T-cell (primary cell): ENCODE measurements around the gene TGFB1. TPM values are rescaled to one million over a fixed set of nuclear protein-coding genes. Genes with fewer than 3 reads are reported as not detected.
"Not testable (repeated sequence)": the region's sequence is repeated elsewhere in the genome, so short reads cannot be mapped to it uniquely, and the experiment has no call there.

Experiments used
- ATAC-seq, 4 experiments: fragments of 200-7000 bp in 3 of 4; fragments of 150-1000 bp in 1 of 4; cut with Tn5 transposase; replicated peaks in 1 of 4; 1 replicate in 3 of 4; 2 replicates in 1 of 4; pipeline ENCODE4 v1.10.0; 2021; ENCODE audit warnings: moderate library complexity in 3 of 4, mild to moderate bottlenecking in 2 of 4, moderate number of reproducible peaks in 1 of 4
- CTCF ChIA-PET, 2 donors: fragments of 300-600 bp; sonication (Branson Sonifier 250); formaldehyde crosslinking; loops; one replicate each; lab custom pipeline; 2022; ENCODE audit warnings: antibody characterized with exemption in 2 of 2; lab: Charles Lee
- POLR2A ChIA-PET, 2 donors: fragments of 300-600 bp; sonication (Branson Sonifier 250); formaldehyde crosslinking; loops; one replicate each; lab custom pipeline; 2022; ENCODE audit warnings: antibody characterized with exemption in 2 of 2; lab: Charles Lee
- DNase-seq, 35 experiments: peaks; one replicate each; pipeline versions ENCODE4 v3.0.0 to v3.0.0-alpha.2; 2013 to 2023
- H3K27ac ChIP-seq: one replicate; pipeline ENCODE4 v1.5.1; 2013; ENCODE audit warnings: low read length
- H3K27me3 ChIP-seq, 2 experiments: replicated peaks in 1 of 2; 1 replicate in 1 of 2; 2 replicates in 1 of 2; pipeline versions ENCODE4 v1.6.1 to v1.7.0; 2013; ENCODE audit warnings: low read length in 1 of 2, mixed read lengths in 1 of 2; ENCODE audit not compliant: control insufficient read depth in 2 of 2, insufficient read depth in 2 of 2; ENCODE audit errors: extremely low read depth in 1 of 2
- H3K36me3 ChIP-seq, 2 donors: 1 replicate in 1 of 2; 2 replicates in 1 of 2; pipeline versions ENCODE4 v1.6.1 to v1.7.0; 2013; ENCODE audit warnings: low read length in 1 of 2; ENCODE audit not compliant: control insufficient read depth in 2 of 2, insufficient read depth in 1 of 2; ENCODE audit errors: extremely low read depth in 1 of 2
- H3K4me1 ChIP-seq, 2 experiments: 1 replicate in 1 of 2; 2 replicates in 1 of 2; pipeline versions ENCODE4 v1.6.1 to v1.7.0; 2013; ENCODE audit warnings: low read length in 2 of 2, mixed read lengths in 1 of 2; ENCODE audit not compliant: insufficient read depth in 2 of 2, control insufficient read depth in 1 of 2; ENCODE audit errors: extremely low read depth in 1 of 2
- H3K4me3 ChIP-seq, 2 donors: 1 replicate in 1 of 2; 2 replicates in 1 of 2; pipeline versions ENCODE4 v1.5.1 to v1.7.0; 2013; ENCODE audit warnings: mild to moderate bottlenecking in 2 of 2, low read length in 1 of 2, moderate library complexity in 1 of 2; ENCODE audit not compliant: control insufficient read depth in 1 of 2; ENCODE audit errors: extremely low read depth in 1 of 2
- H3K9me3 ChIP-seq: 2 replicates; pipeline ENCODE4 v1.7.0; 2013
- H3K27ac Mint-ChIP-seq, 2 donors: one replicate each; pipeline ENCODE4 v1.8.0; 2020 to 2021; ENCODE audit warnings: mild to moderate bottlenecking in 2 of 2, mixed read lengths in 2 of 2
- H3K27me3 Mint-ChIP-seq, 2 donors: one replicate each; pipeline ENCODE4 v1.8.0; 2021 to 2022; ENCODE audit warnings: mixed read lengths in 2 of 2
- H3K36me3 Mint-ChIP-seq: one replicate; pipeline ENCODE4 v1.8.0; 2021; ENCODE audit warnings: mixed read lengths
- H3K4me1 Mint-ChIP-seq, 3 donors: one replicate each; pipeline ENCODE4 v1.8.0; 2020 to 2022; ENCODE audit warnings: mixed read lengths in 3 of 3, mild to moderate bottlenecking in 1 of 3
- H3K4me3 Mint-ChIP-seq, 3 donors: one replicate each; pipeline ENCODE4 v1.8.0; 2020 to 2022; ENCODE audit warnings: mild to moderate bottlenecking in 3 of 3, mixed read lengths in 3 of 3, moderate library complexity in 3 of 3
- H3K9me3 Mint-ChIP-seq, 3 donors: one replicate each; pipeline ENCODE4 v1.8.0; 2020 to 2022; ENCODE audit warnings: mixed read lengths in 3 of 3
- WGBS: methylation state at CpG from one replicate; pipeline ENCODE4 v1.1.5; 2013; ENCODE audit warnings: missing lambda C conversion rate; ENCODE audit not compliant: insufficient coverage; 5-methylcytosine and 5-hydroxymethylcytosine counted together
- total RNA-seq, 35 experiments: library from RNA in 6 of 35; stranded (reverse) in 6 of 35; fragments of 120-200 nt in 1 of 35; gene quantifications; one replicate each; pipeline versions ENCODE4 v1.2.1 to v1.2.4 and lab custom pipeline; 2013 to 2026

Gene TGFB1
- total RNA-seq, 5 donors from 2014 or later (not counting 1 experiment from before 2014, with no cell fraction given): 170 to 412 (median 206) TPM

DNA sequence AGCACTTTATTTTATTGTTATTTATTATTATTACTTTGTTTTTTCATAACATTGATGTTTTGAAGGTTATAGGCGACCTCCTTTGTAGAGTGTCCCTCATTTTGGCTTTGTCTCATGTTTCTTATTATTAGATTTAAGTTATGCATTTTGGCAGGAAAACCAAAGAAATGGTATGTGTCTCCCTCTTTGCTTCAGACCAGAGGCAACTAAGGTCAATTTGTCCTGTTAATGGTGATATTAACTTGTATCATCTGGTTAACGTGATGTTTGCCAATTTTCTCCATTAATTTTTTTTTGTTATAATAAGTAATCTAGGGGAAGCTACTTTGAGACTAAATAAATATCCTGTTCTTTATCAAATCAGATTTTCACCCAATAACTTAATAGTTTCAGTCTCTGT, 18.8 kb upstream of the TGFB1 start:
- POLR2A ChIA-PET: no interaction called here
- no peak overlapping the region for H3K4me3 Mint-ChIP-seq

GRCh38 chr19:41371541-41371940, 17.8 kb upstream of the TGFB1 start:
- POLR2A ChIA-PET: no interaction called here
- no peaks in the 10 kb centered on the region for H3K9me3 ChIP-seq
- 98% methylated on average over 6 of the region's 8 CpGs for WGBS
- no peak overlapping the region for H3K27ac Mint-ChIP-seq
- no peak overlapping the region for H3K4me3 Mint-ChIP-seq
- no peak for DNase-seq
- peaks cover 6 to 11% (median 10%) of the 10 kb centered on the region in 3 donors for H3K4me1 Mint-ChIP-seq
- no peak overlapping the region for H3K4me3 ChIP-seq
- peaks cover 0 to 2% of the 10 kb centered on the region in 2 donors for H3K36me3 ChIP-seq
- no peak overlapping the region for H3K27ac ChIP-seq
- no peaks in the 10 kb centered on the region for H3K27me3 Mint-ChIP-seq
- H3K4me1 ChIP-seq: peaks cover 0 to 7% of the 10 kb centered on the region in 2 experiments
- CTCF ChIA-PET: interaction anchor here in 1 of 2 donors (0.6 kb wide), 1 partner anchor 29 kb away, joined by 3 read pairs; no protein-coding TSS in a partner anchor
- H3K9me3 Mint-ChIP-seq: no peaks in the 10 kb centered on the region
- no peaks in the 10 kb centered on the region for H3K27me3 ChIP-seq
- no peak for ATAC-seq
- no peaks in the 10 kb centered on the region for H3K36me3 Mint-ChIP-seq

More for the DNA sequence above, 18.8 kb upstream of the TGFB1 start:
- Histone ChIP-seq H3K9me3 (no peaks in the 10 kb centered on the region), H3K27ac (no peak overlapping the region), H3K4me3 (no peak overlapping the region), H3K36me3 (peaks cover 0 to 2% of the 10 kb centered on the region in 2 donors), H3K4me1 (peaks cover 0 to 14% of the 10 kb centered on the region in 2 experiments), H3K27me3 (no peaks in the 10 kb centered on the region)
- no peaks in the 10 kb centered on the region for H3K27me3 Mint-ChIP-seq
- H3K27ac Mint-ChIP-seq: no peak overlapping the region
- no peak for DNase-seq
- peaks cover 14 to 21% (median 19%) of the 10 kb centered on the region in 3 donors for H3K4me1 Mint-ChIP-seq
- H3K36me3 Mint-ChIP-seq: no peaks in the 10 kb centered on the region
- no peak for ATAC-seq
- CTCF ChIA-PET: interaction anchor here in 1 of 2 donors (0.6 to 1.2 kb wide), 2 partner anchors 8 to 55 kb away, joined by 3 to 5 read pairs; partner anchors contain the start of gene B9D2
- H3K9me3 Mint-ChIP-seq: no peaks in the 10 kb centered on the region
- no CpG with 5 or more reads among the region's 2 CpGs for WGBS

DNA sequence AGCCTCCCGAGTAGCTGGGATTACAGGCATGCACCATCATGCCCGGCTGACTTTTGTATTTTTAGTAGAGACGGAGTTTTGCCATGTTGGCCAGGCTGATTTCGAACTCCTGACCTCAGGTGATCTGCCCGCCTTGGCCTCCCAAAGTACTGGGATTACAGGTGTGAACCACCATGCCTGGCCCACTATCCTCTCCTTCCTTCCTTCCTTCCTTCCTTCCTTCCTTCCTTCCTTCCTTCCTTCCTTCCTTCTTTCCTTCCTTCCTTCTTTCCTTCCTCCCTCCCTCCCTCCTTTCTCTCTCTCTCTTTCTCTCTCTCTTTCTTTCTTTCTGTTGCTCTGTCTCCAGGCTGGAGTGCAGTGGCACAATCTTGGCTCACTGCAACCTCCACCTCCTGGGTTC, 17.4 kb upstream of the TGFB1 start:
- H3K27me3 Mint-ChIP-seq, POLR2A ChIA-PET, H3K4me3 ChIP-seq, H3K27me3 ChIP-seq, H3K9me3 ChIP-seq, H3K27ac Mint-ChIP-seq, H3K36me3 ChIP-seq, H3K4me1 ChIP-seq, H3K9me3 Mint-ChIP-seq, H3K36me3 Mint-ChIP-seq, DNase-seq, ATAC-seq, H3K27ac ChIP-seq, H3K4me3 Mint-ChIP-seq: not testable (repeated sequence)
- 100% methylated on average over 1 of the region's 5 CpGs for WGBS
- H3K4me1 Mint-ChIP-seq: peaks cover 7 to 12% (median 9%) of the 10 kb centered on the region in 3 donors
- CTCF ChIA-PET: interaction anchor here in 1 of 2 donors (0.6 kb wide), 1 partner anchor 29 kb away, joined by 3 read pairs; no protein-coding TSS in a partner anchor

GRCh38 chr19:41369769-41370168, 16.0 kb upstream of the TGFB1 start:
- Mint-ChIP-seq H3K27ac (no peak overlapping the region), H3K36me3 (no peaks in the 10 kb centered on the region), H3K4me3 (no peak overlapping the region), H3K9me3 (no peaks in the 10 kb centered on the region), H3K27me3 (no peaks in the 10 kb centered on the region), H3K4me1 (peaks cover 3 to 9% (median 5%) of the 10 kb centered on the region in 3 donors)
- WGBS: no CpG with 5 or more reads among the region's 2 CpGs
- Histone ChIP-seq H3K4me1 (peaks cover 0 to 8% of the 10 kb centered on the region in 2 experiments), H3K4me3 (no peak overlapping the region), H3K9me3 (no peaks in the 10 kb centered on the region), H3K27ac (no peak overlapping the region), H3K36me3 (peaks cover 0 to 2% of the 10 kb centered on the region in 2 donors), H3K27me3 (no peaks in the 10 kb centered on the region)
- DNase-seq (no peak), ATAC-seq (no peak)
- ChIA-PET POLR2A (interaction anchor here in 1 of 2 donors (0.7 kb wide), 1 partner anchor 410 kb away, joined by 3 read pairs; no protein-coding TSS in a partner anchor), CTCF (interaction anchor here (0.7 to 1.7 kb wide), 2 partner anchors 14 to 416 kb away, joined by 3 to 5 read pairs; no protein-coding TSS in a partner anchor)

DNA sequence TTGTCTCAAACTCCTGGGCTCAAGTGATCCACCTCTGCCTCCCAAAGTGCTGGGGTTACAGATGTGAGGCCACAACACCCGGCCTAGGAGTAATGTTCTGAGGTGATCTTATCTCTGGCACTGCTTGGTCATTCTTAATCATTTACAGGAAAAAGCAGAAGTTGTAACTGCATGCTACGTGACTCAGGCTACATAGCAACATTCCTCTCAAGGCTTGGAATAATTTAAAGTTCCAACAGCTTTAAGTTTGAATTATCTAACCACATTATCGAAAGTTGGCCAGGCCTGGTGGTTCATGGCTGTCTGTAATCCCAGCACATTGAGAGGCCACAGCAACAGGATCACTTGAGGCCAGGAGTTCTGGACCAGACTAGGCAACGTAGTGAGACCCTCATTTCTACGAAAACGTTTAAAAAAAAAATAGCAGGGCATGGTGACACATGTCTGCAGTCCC, 14.2 kb upstream of the TGFB1 start:
- H3K27me3 Mint-ChIP-seq: no peaks in the 10 kb centered on the region
- Histone ChIP-seq H3K4me1 (peaks cover 9 to 22% of the 10 kb centered on the region in 2 experiments), H3K4me3 (no peak overlapping the region), H3K27ac (no peak overlapping the region), H3K27me3 (no peaks in the 10 kb centered on the region), H3K9me3 (no peaks in the 10 kb centered on the region), H3K36me3 (peaks cover 0 to 2% of the 10 kb centered on the region in 2 donors)
- H3K4me3 Mint-ChIP-seq: no peak overlapping the region
- 92% methylated on average over 5 of the region's 6 CpGs for whole genome bisulfite sequencing
- ChIA-PET POLR2A (no interaction called here), CTCF (interaction anchor here in 1 of 2 donors (0.6 to 0.7 kb wide), 2 partner anchors 10 to 31 kb away, joined by 3 read pairs; no protein-coding TSS in a partner anchor)
- H3K4me1 Mint-ChIP-seq: peaks cover 18 to 23% (median 20%) of the 10 kb centered on the region in 3 donors
- DNase-seq (no peak), ATAC-seq (no peak)
- no peak overlapping the region for H3K27ac Mint-ChIP-seq
- H3K36me3 Mint-ChIP-seq: no peaks in the 10 kb centered on the region
- no peaks in the 10 kb centered on the region for H3K9me3 Mint-ChIP-seq

- H3K27me3 ChIP-seq: no peaks in the 10 kb centered on the region
- no peak overlapping the region for H3K4me3 ChIP-seq
- 93% methylated on average over 1 of the region's 1 CpG for WGBS
- Mint-ChIP-seq H3K9me3 (no peaks in the 10 kb centered on the region), H3K36me3 (no peaks in the 10 kb centered on the region), H3K4me3 (peak overlapping the region in 2 of 3 donors; percentile 0 to 32), H3K27ac (peak overlapping the region in 1 of 2 donors; percentile 39), H3K4me1 (peaks cover 20 to 29% (median 25%) of the 10 kb centered on the region in 3 donors), H3K27me3 (no peaks in the 10 kb centered on the region)
- ChIA-PET POLR2A (interaction anchor here (0.6 to 0.9 kb wide), 3 partner anchors 10 to 1818 kb away, joined by 3 to 6 read pairs (median 5); partner anchors contain the start of gene TMEM91 (in 1 of the 2)), CTCF (interaction anchor here in 1 of 2 donors (0.6 to 3.0 kb wide), 6 partner anchors 8 to 628 kb away, joined by 3 to 17 read pairs (median 4); partner anchors contain the start of gene ATP1A3)
- H3K4me1 ChIP-seq: peaks cover 13 to 26% of the 10 kb centered on the region in 2 experiments
- ATAC-seq (no peak), DNase-seq (peak in 1 of 35 experiments; percentile 13)
- H3K27ac ChIP-seq: no peak overlapping the region
- no peaks in the 10 kb centered on the region for H3K9me3 ChIP-seq
- peaks cover 0 to 2% of the 10 kb centered on the region in 2 donors for H3K36me3 ChIP-seq
Measured at GRCh38 chr19:41366089-41366488, 12.4 kb upstream of the TGFB1 start.
